Stimulated activated naive CD8-positive, alpha-beta T cell treated with anti-CD3 and anti-CD28 coated beads, Interleukin-15, amount 100 ng/mL, for 72 hours (primary cell): ENCODE data around the gene LIPC.

Source experiments
- ATAC-seq: fragments of 150-1000 bp; cut with Tn5 transposase; 2 replicates; pipeline ENCODE4 v1.10.0; 2021; ENCODE audit warnings: mild to moderate bottlenecking, moderate library complexity
- DNase-seq, 2 donors: peaks; one replicate each; pipeline ENCODE4 v3.0.0; 2021 to 2022
- H3K27ac Mint-ChIP-seq, 2 donors: one replicate each; pipeline ENCODE4 v1.8.0; 2022; ENCODE audit warnings: mild to moderate bottlenecking in 2 of 2, mixed read lengths in 2 of 2, moderate library complexity in 2 of 2
- H3K27me3 Mint-ChIP-seq: one replicate; pipeline ENCODE4 v1.8.0; 2022; ENCODE audit warnings: mixed read lengths
- H3K4me1 Mint-ChIP-seq: one replicate; pipeline ENCODE4 v1.8.0; 2022; ENCODE audit warnings: mild to moderate bottlenecking, mixed read lengths
- H3K4me3 Mint-ChIP-seq, 2 donors: one replicate each; pipeline ENCODE4 v1.8.0; 2022; ENCODE audit warnings: mild to moderate bottlenecking in 2 of 2, mixed read lengths in 2 of 2, moderate library complexity in 1 of 2
- H3K9me3 Mint-ChIP-seq, 2 donors: one replicate each; pipeline ENCODE4 v1.8.0; 2022; ENCODE audit warnings: mixed read lengths in 2 of 2

Gene LIPC

GRCh38 chr15:58494567-58494966 is 62.8 kb downstream of the LIPC start:
- H3K9me3 Mint-ChIP-seq, result no peaks in the 10 kb centered on the region
- no peak overlapping the region for H3K4me3 Mint-ChIP-seq
- peaks cover 57% of the 10 kb centered on the region for H3K4me1 Mint-ChIP-seq
- H3K27me3 Mint-ChIP-seq, result no peaks in the 10 kb centered on the region
- no peak for DNase-seq
- no peak for ATAC-seq
- no peak overlapping the region for H3K27ac Mint-ChIP-seq

- H3K27ac Mint-ChIP-seq, result peak overlapping the region in 1 of 2 donors; percentile 42
- ATAC-seq (no peak), DNase-seq (no peak)
- H3K9me3 Mint-ChIP-seq, result no peaks in the 10 kb centered on the region
- peaks cover 57% of the 10 kb centered on the region for H3K4me1 Mint-ChIP-seq
- H3K4me3 Mint-ChIP-seq, result no peak overlapping the region
- H3K27me3 Mint-ChIP-seq, result no peaks in the 10 kb centered on the region
Measured at GRCh38 chr15:58495891-58496408, 64.2 kb downstream of the LIPC start.

GRCh38 chr15:58497046-58497785 is 65.4 kb downstream of the LIPC start:
- no peak for DNase-seq
- H3K27ac Mint-ChIP-seq, result no peak overlapping the region

GRCh38 chr15:58498821-58499580 is 67.2 kb downstream of the LIPC start:
- DNase-seq (no peak), ATAC-seq (no peak)
- no peaks in the 10 kb centered on the region for H3K27me3 Mint-ChIP-seq
- H3K27ac Mint-ChIP-seq, result peak overlapping the region in 1 of 2 donors; percentile 6
- H3K4me1 Mint-ChIP-seq, result peaks cover 34% of the 10 kb centered on the region
- no peak overlapping the region for H3K4me3 Mint-ChIP-seq
- H3K9me3 Mint-ChIP-seq, result no peaks in the 10 kb centered on the region

More at GRCh38 chr15:58497046-58497785, 65.4 kb downstream of the LIPC start:
- Mint-ChIP-seq H3K4me1 (peaks cover 51% of the 10 kb centered on the region), H3K27me3 (no peaks in the 10 kb centered on the region), H3K9me3 (no peaks in the 10 kb centered on the region), H3K4me3 (no peak overlapping the region)
- no peak for ATAC-seq

- ATAC-seq (no peak), DNase-seq (no peak)
- Mint-ChIP-seq H3K4me3 (no peak overlapping the region), H3K27me3 (no peaks in the 10 kb centered on the region), H3K9me3 (no peaks in the 10 kb centered on the region), H3K4me1 (peaks cover 33% of the 10 kb centered on the region), H3K27ac (no peak overlapping the region)
Measured at GRCh38 chr15:58501006-58501405, 69.2 kb downstream of the LIPC start.

GRCh38 chr15:58501636-58502188 is 69.9 kb downstream of the LIPC start:
- Mint-ChIP-seq H3K4me1 (peaks cover 33% of the 10 kb centered on the region), H3K4me3 (no peak overlapping the region), H3K9me3 (no peaks in the 10 kb centered on the region)

GRCh38 chr15:58503139-58504027 is 71.6 kb downstream of the LIPC start:
- H3K4me1 Mint-ChIP-seq, result peaks cover 27% of the 10 kb centered on the region
- DNase-seq (no peak), ATAC-seq (no peak)
- no peak overlapping the region for H3K4me3 Mint-ChIP-seq
- H3K27ac Mint-ChIP-seq, result peak overlapping the region in 1 of 2 donors; percentile 55
- no peaks in the 10 kb centered on the region for H3K9me3 Mint-ChIP-seq
- no peaks in the 10 kb centered on the region for H3K27me3 Mint-ChIP-seq

More at GRCh38 chr15:58501636-58502188, 69.9 kb downstream of the LIPC start:
- no peak overlapping the region for H3K27ac Mint-ChIP-seq
- no peak for DNase-seq
- ATAC-seq, result no peak
- H3K27me3 Mint-ChIP-seq, result no peaks in the 10 kb centered on the region

GRCh38 chr15:58504674-58505234 is 73.0 kb downstream of the LIPC start:
- peaks cover 27% of the 10 kb centered on the region for H3K4me1 Mint-ChIP-seq
- H3K27me3 Mint-ChIP-seq, result no peaks in the 10 kb centered on the region
- no peak for ATAC-seq
- no peak overlapping the region for H3K4me3 Mint-ChIP-seq
- H3K9me3 Mint-ChIP-seq, result no peaks in the 10 kb centered on the region
- no peak for DNase-seq
- H3K27ac Mint-ChIP-seq, result peak overlapping the region in 1 of 2 donors; percentile 17

GRCh38 chr15:58505581-58505980 is 73.8 kb downstream of the LIPC start:
- DNase-seq (no peak), ATAC-seq (peak; percentile 9)
- Mint-ChIP-seq H3K4me3 (no peak overlapping the region), H3K9me3 (no peaks in the 10 kb centered on the region), H3K4me1 (peaks cover 27% of the 10 kb centered on the region), H3K27me3 (no peaks in the 10 kb centered on the region), H3K27ac (no peak overlapping the region)

GRCh38 chr15:58506064-58506490 is 74.3 kb downstream of the LIPC start:
- DNase-seq (no peak), ATAC-seq (peak; percentile 35)
- Mint-ChIP-seq H3K27ac (peak overlapping the region in 1 of 2 donors; percentile 63), H3K4me1 (peaks cover 27% of the 10 kb centered on the region), H3K4me3 (no peak overlapping the region), H3K9me3 (no peaks in the 10 kb centered on the region), H3K27me3 (no peaks in the 10 kb centered on the region)

GRCh38 chr15:58506783-58507668 is 75.2 kb downstream of the LIPC start:
- DNase-seq (no peak), ATAC-seq (no peak)
- H3K27me3 Mint-ChIP-seq, result no peaks in the 10 kb centered on the region
- peak overlapping the region in 1 of 2 donors; percentile 30 for H3K27ac Mint-ChIP-seq
- no peak overlapping the region for H3K4me3 Mint-ChIP-seq
- no peaks in the 10 kb centered on the region for H3K9me3 Mint-ChIP-seq
- peaks cover 27% of the 10 kb centered on the region for H3K4me1 Mint-ChIP-seq

- Mint-ChIP-seq H3K9me3 (no peaks in the 10 kb centered on the region), H3K27me3 (no peaks in the 10 kb centered on the region), H3K4me3 (no peak overlapping the region), H3K4me1 (peaks cover 24% of the 10 kb centered on the region), H3K27ac (no peak overlapping the region)
- ATAC-seq (no peak), DNase-seq (no peak)
Measured at GRCh38 chr15:58509556-58509955, 77.8 kb downstream of the LIPC start.

- peaks cover 4 to 10% of the 10 kb centered on the region in 2 donors for H3K9me3 Mint-ChIP-seq
- DNase-seq (no peak), ATAC-seq (no peak)
- no peak overlapping the region for H3K4me3 Mint-ChIP-seq
- H3K4me1 Mint-ChIP-seq, result peaks cover 23% of the 10 kb centered on the region
- H3K27ac Mint-ChIP-seq, result no peak overlapping the region
- no peaks in the 10 kb centered on the region for H3K27me3 Mint-ChIP-seq
Measured at GRCh38 chr15:58510715-58511598, 79.2 kb downstream of the LIPC start.
